Astrocyte of the cerebellum (primary cell): Measurements from ENCODE around the gene METTL17.

Experiments
- DNase-seq: peaks from one replicate; pipeline ENCODE4 v3.0.0-alpha.2; 2011; ENCODE audit warnings: low read depth
- H3K4me3 ChIP-seq: 2 replicates; pipeline ENCODE4 v1.5.1; 2011; ENCODE audit warnings: mild to moderate bottlenecking, low read depth, low read length, moderate library complexity
- CTCF ChIP-seq: IDR thresholded peaks from 2 replicates; pipeline ENCODE4 v1.5.1; 2012; ENCODE audit warnings: low read length, low read depth, moderate library complexity, mild to moderate bottlenecking; ENCODE audit errors: missing control alignments
- in situ Hi-C: cut with HindIII; loops from 2 replicates; pipeline ENCODE4 v1.10.0; 2017; ENCODE audit warnings: low sequenced_read_pairs

The METTL17 gene

GRCh38 chr14:21043974-21044618, 54.3 kb downstream of the METTL17 start:
- no peak for DNase-seq
- H3K4me3 ChIP-seq = no peak overlapping the region

More at GRCh38 chr14:21043974-21044618, 54.3 kb downstream of the METTL17 start:
- in situ Hi-C loops = no loop called here
- no peak for TF ChIP-seq CTCF
